ENCODE data around the gene PNMA8C. TPM values are rescaled to one million over a fixed set of nuclear protein-coding genes. Genes with fewer than 3 reads are reported as not detected.
"Not testable (repeated sequence)": the region's sequence is repeated elsewhere in the genome, so short reads cannot be mapped to it uniquely, and the experiment has no call there.

Gene PNMA8C
- polyA plus RNA-seq, 3 donors = 0.41 to 0.60 (median 0.46) TPM

- no peak for DNase-seq
Observed at GRCh38 chr19:46391296-46392251, 37.2 kb downstream of the PNMA8C start.

DNA sequence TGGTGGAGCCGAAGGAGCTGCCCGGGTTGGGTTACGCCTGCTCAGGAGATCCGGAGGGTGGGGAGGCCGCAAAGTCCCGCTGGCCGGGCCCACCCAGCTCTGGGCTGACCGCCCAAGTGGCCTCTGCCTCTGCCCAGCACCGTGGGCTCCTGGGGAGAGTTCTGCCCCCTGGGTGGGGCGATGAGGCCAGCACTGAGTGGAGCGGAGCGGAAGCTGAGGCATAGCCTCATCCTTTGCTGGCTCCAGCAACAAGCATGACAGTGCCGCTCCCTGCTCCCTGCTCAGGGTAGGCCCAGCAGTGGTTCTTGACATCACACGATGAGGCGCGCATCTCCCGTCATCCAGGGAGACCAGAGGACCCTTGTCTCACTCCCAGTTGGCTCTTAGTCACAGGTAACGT lies 37.9 kb downstream of the PNMA8C start:
- no peak for DNase-seq

GRCh38 chr19:46390121-46390858 lies 38.4 kb downstream of the PNMA8C start:
- DNase-seq = no peak

GRCh38 chr19:46388311-46389095 lies 40.2 kb downstream of the PNMA8C start:
- DNase-seq = no peak

GRCh38 chr19:46387713-46388130 lies 41.0 kb downstream of the PNMA8C start:
- DNase-seq = no peak

- DNase-seq = no peak
Observed at GRCh38 chr19:46386996-46387712, 41.6 kb downstream of the PNMA8C start.

- DNase-seq = no peak
Observed at GRCh38 chr19:46386151-46386550, 42.6 kb downstream of the PNMA8C start.

- no peak for DNase-seq
Observed at GRCh38 chr19:46385636-46386035, 43.1 kb downstream of the PNMA8C start.

DNA sequence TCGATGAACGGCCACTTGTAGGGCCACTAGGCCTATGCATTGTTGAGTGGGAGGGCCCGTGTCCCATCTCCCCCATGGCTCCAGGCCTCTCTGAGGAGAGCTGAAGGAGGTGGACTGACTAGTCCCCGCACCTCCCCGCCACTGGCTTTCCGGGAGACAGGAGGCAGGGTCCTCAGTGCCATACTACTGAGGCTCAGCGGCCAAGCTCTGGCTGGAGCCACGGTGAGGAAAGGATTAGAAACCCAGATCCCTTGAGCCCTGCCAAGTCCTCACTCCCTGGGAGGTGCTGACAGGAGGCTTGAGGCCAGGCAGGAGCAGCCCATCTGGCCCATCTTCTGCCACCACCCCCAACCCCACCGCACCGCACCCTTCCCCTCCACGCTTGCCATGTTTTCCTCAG lies 44.3 kb downstream of the PNMA8C start:
- no peak for DNase-seq

- DNase-seq = no peak
Observed at GRCh38 chr19:46383846-46384245, 44.9 kb downstream of the PNMA8C start.

- no peak for DNase-seq
Observed at GRCh38 chr19:46383171-46383815, 45.4 kb downstream of the PNMA8C start.

- no peak for DNase-seq
Observed at GRCh38 chr19:46381756-46382345, 46.9 kb downstream of the PNMA8C start.

DNA sequence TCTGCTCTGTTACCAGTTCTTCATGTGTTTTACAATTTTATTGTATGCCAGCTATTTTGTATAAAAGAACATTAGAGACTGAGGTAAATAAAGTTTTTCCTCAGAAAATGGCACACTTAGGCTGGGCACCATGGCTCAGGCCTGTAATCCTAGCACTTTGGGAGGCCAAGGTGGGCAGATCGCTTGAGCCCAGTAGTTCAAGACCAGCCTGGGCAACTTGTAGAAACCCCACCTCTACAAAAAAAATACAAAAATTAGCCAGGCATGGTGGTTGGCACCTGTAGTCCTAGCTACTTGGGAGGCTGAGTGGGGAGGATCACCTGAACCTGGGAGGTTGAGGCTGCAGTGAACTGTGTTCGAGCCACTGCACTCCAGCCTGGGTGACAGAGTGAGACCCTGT lies 47.4 kb downstream of the PNMA8C start:
- no peak for DNase-seq

DNA sequence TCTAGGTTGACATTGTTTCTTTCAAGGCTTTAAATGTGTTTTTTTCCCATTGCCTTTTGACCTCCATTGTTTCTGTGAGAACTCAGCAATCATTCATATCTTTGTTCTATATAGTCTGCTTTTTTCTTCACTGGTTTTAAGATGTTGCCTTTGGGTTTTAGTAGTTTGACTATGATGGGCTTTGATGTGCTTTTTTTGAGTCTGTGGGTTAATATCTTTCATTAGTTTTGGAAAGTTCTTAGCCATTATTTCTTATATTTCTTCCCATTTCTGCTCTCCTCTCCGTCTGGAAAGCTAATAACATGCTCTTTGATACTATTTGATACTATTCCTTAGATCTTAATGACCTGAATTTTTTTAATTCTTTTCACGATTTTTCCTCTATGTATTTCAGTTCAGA lies 48.0 kb downstream of the PNMA8C start:
- DNase-seq = no peak

GRCh38 chr19:46378268-46378667 lies 50.5 kb downstream of the PNMA8C start:
- DNase-seq = no peak

GRCh38 chr19:46376241-46377153 lies 52.2 kb downstream of the PNMA8C start:
- no peak for DNase-seq

DNA sequence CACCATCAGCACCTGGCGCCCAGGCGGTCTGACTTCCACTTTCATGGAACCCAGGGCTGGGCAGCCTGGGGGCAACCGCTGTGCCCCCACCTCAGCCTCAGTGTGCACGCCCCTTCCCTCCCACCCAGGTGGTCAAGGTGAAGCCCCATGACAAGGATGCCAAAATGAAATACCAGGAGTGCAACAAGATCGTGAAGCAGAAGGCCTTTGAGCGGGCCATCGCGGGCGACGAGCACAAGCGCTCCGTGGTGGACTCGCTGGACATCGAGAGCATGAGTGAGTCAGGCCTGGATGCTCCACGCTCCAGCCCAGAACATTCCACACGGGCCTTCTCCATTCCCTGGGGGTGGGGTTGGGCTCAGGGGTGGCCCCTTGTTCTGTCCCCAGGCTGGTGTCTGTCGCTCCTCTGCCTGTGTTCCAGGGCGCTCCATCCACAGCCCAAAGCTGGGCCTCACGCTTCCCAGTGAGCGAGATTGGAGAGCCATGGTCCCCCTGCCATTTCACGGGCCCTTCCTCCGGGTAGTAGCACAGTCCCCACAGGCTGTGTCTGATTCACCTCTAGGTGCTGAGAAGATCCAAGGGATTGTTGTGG lies 53.2 kb downstream of the PNMA8C start:
- not testable (repeated sequence) for DNase-seq
